NCI-H2196 (cell line): ENCODE results near the gene ZNF441.
A peak's percentile ranks its signal among the peaks of the same experiment; 100 is the strongest.
"Not testable (repeated sequence)": the region's sequence is repeated elsewhere in the genome, so short reads cannot be mapped to it uniquely, and the experiment has no call there.

Experiments
- DNase-seq: peaks from one replicate; lab custom pipeline; 2025; ENCODE audit not compliant: unreplicated experiment; lab: John Stamatoyannopoulos, UW

ZNF441 gene

GRCh38 chr19:11766597-11767591 is at the start of gene ZNF441:
Gene ZNF441, plus strand, starts transcription at chr19:11767000. Its CDS starts 194 bp downstream, at chr19:11767194.
- DNase-seq = peak; percentile 95

GRCh38 chr19:11721681-11722080 is 45.1 kb upstream of the ZNF441 start:
- no peak for DNase-seq

GRCh38 chr19:11722414-11722813 is 44.4 kb upstream of the ZNF441 start:
- DNase-seq = no peak

GRCh38 chr19:11729586-11729985 is 37.2 kb upstream of the ZNF441 start:
- DNase-seq = no peak

- no peak for DNase-seq
Measured at GRCh38 chr19:11735375-11735774, 31.4 kb upstream of the ZNF441 start.

- no peak for DNase-seq
Measured at GRCh38 chr19:11736696-11737095, 30.1 kb upstream of the ZNF441 start.

- no peak for DNase-seq
Measured at GRCh38 chr19:11737964-11738745, 28.6 kb upstream of the ZNF441 start.

- peak; percentile 99 for DNase-seq
Measured at GRCh38 chr19:11738746-11739620, 27.8 kb upstream of the ZNF441 start, which contains the start of gene ZNF823. Gene ZNF823, minus strand, starts transcription at chr19:11738946. Its CDS starts 127 bp downstream, at chr19:11738819.

- DNase-seq = no peak
Measured at GRCh38 chr19:11745869-11746268, 20.9 kb upstream of the ZNF441 start.

GRCh38 chr19:11747277-11747676 is 19.5 kb upstream of the ZNF441 start:
- no peak for DNase-seq

GRCh38 chr19:11749751-11750150 is 17.0 kb upstream of the ZNF441 start:
- no peak for DNase-seq

GRCh38 chr19:11752244-11752736 is 14.5 kb upstream of the ZNF441 start:
- DNase-seq = no peak

GRCh38 chr19:11754663-11755062 is 12.1 kb upstream of the ZNF441 start:
- DNase-seq = no peak

GRCh38 chr19:11756965-11757364 is 9.8 kb upstream of the ZNF441 start:
- DNase-seq = no peak

GRCh38 chr19:11759805-11760204 is 7.0 kb upstream of the ZNF441 start:
- DNase-seq = no peak

- DNase-seq = no peak
Measured at GRCh38 chr19:11763117-11763516, 3.7 kb upstream of the ZNF441 start.

- DNase-seq = no peak
Measured at GRCh38 chr19:11763611-11764010, 3.2 kb upstream of the ZNF441 start.

GRCh38 chr19:11767633-11768133 is 883 bp downstream of the ZNF441 start:
- DNase-seq = no peak

GRCh38 chr19:11769995-11770394 is 3.2 kb downstream of the ZNF441 start:
- no peak for DNase-seq

GRCh38 chr19:11771520-11771919 is 4.7 kb downstream of the ZNF441 start:
- not testable (repeated sequence) for DNase-seq
